Progenitor cell of endocrine pancreas (in vitro differentiated cells): ENCODE measurements around the gene MTA3. TPM values are rescaled to one million over a fixed set of nuclear protein-coding genes. Genes with fewer than 3 reads are reported as not detected.
A peak's percentile ranks its signal among the peaks of the same experiment; 100 is the strongest.

Experiments
- DNase-seq: peaks from one replicate; pipeline ENCODE4 v3.0.0; 2021; ENCODE audit warnings: low spot score; ENCODE audit not compliant: unreplicated experiment
- H3K27ac Mint-ChIP-seq: 2 replicates; pipeline ENCODE4 v1.8.0; 2021; ENCODE audit warnings: mild to moderate bottlenecking, moderate library complexity, mixed read lengths
- H3K27me3 Mint-ChIP-seq: 2 replicates; pipeline ENCODE4 v1.8.0; 2021; ENCODE audit warnings: mixed read lengths
- H3K36me3 Mint-ChIP-seq: 2 replicates; pipeline ENCODE4 v1.8.0; 2022; ENCODE audit warnings: mixed read lengths; ENCODE audit not compliant: insufficient read depth
- H3K4me1 Mint-ChIP-seq: 2 replicates; pipeline ENCODE4 v1.8.0; 2021; ENCODE audit warnings: low read depth, mixed read lengths
- H3K4me3 Mint-ChIP-seq: 2 replicates; pipeline ENCODE4 v1.8.0; 2021; ENCODE audit warnings: low read depth, mild to moderate bottlenecking, moderate library complexity, mixed read lengths
- H3K9me3 Mint-ChIP-seq: 2 replicates; pipeline ENCODE4 v1.8.0; 2021; ENCODE audit warnings: low read depth, mixed read lengths
- total RNA-seq: library from RNA; stranded (reverse); gene quantifications from 2 replicates; pipeline ENCODE4 v1.2.1, GENCODE V29; 2021
- TF ChIP-seq, protein P1 (sequence below): fragments of 200-600 bp; sonication (generic); IDR thresholded peaks from one replicate; pipeline ENCODE4 v1.5.0; 2021; ENCODE audit warnings: antibody characterized with exemption, mild to moderate bottlenecking; ENCODE audit not compliant: unreplicated experiment

MTA3 gene
- total RNA-seq, 1 donor from 2014 or later = 96.0 TPM

DNA sequence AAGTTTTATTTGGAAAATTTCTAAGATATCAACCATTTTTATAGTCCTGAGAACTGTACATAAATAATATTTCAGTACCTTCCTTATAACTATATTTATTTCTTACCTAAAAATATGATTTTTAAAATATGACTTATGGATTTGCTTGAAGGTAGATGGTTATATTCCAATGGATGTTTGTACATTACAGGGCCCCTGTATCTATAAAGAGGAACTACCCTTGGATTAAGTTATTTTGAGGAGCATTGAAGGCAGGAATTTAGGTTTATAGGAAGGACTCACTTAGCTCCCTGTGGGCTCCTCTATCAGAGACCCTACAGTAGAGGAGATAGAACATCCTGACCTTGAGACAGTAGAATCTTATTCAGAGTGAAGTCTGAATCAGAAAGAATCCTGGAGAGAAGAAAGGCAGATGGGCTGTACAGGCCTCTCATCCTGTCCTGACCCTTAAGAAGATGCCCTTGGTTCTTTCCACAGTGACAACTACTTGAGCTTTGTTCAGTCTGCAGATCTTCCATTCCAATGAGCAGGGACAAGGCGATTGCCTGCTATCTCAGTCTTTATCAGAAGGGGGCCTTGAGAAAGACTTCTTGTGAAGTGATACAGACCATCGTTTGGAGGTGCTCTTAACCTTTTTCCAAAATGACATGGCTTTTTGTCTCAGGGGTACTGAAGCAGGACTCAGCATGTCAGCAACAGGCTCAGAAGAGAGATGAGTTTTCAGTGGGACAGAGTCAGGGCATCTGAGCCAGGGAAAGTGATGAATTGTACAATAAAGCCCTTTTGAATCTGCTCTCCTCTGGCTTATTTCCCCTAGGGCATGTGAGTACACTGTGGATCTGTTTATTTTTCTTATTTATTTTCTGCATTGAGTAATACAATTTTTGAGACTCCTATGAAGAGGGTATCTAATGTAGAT lies 174.6 kb downstream of the MTA3 start:
- TF ChIP-seq, protein P1, sequence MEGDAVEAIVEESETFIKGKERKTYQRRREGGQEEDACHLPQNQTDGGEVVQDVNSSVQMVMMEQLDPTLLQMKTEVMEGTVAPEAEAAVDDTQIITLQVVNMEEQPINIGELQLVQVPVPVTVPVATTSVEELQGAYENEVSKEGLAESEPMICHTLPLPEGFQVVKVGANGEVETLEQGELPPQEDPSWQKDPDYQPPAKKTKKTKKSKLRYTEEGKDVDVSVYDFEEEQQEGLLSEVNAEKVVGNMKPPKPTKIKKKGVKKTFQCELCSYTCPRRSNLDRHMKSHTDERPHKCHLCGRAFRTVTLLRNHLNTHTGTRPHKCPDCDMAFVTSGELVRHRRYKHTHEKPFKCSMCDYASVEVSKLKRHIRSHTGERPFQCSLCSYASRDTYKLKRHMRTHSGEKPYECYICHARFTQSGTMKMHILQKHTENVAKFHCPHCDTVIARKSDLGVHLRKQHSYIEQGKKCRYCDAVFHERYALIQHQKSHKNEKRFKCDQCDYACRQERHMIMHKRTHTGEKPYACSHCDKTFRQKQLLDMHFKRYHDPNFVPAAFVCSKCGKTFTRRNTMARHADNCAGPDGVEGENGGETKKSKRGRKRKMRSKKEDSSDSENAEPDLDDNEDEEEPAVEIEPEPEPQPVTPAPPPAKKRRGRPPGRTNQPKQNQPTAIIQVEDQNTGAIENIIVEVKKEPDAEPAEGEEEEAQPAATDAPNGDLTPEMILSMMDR = no peak
- Mint-ChIP-seq H3K4me1 (no peaks in the 10 kb centered on the region), H3K27ac (no peak overlapping the region), H3K4me3 (no peak overlapping the region), H3K9me3 (peaks cover 7% of the 10 kb centered on the region), H3K27me3 (no peaks in the 10 kb centered on the region), H3K36me3 (peaks cover 16% of the 10 kb centered on the region)
- DNase-seq = no peak

DNA sequence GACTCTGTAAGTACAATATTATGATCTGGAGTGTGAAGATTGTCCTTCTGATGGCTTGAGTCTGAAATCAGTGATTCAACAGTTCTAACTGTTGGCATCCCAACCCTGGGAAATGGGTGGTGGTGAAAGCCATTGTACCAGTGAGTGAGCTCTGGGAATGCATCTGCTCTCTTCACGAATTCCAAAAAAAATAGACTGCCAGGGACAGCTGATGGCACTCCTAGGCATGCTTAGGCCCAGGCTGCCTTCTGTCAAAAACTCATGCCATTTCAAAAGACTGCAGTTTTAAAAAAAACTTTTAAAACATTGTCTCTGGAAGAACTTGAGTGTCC lies 175.2 kb downstream of the MTA3 start:
- no peak for DNase-seq
- no peaks in the 10 kb centered on the region for H3K4me1 Mint-ChIP-seq
- peaks cover 13% of the 10 kb centered on the region for H3K36me3 Mint-ChIP-seq

DNA sequence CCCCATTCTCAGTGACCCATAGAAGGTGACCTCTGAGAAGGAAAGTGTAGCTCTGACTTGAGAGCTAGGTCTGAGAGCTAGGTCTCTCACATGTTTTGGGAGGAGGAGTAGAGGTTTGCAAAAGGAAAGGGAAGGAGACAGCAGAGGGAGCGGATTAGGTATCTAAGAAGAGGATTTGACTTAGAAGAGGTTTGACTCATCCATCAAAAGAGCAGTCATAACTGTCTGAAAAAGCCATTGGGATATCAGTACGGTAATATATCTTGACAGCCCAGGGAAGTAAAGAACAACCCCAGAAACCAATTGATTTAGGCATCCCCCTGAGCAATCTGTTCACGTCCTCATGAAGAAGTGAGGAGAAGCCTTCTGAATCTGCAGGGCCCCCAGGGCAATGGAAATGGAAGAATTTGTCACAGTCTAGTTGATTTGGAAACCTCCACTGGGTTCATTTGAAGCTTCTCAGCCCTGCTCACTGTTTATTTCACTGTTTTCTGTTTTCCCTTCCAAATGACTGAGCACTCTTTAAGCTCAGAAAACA lies 176.2 kb downstream of the MTA3 start:
- H3K4me1 Mint-ChIP-seq = no peaks in the 10 kb centered on the region

More for the DNA sequence above, 175.2 kb downstream of the MTA3 start:
- Mint-ChIP-seq H3K9me3 (peaks cover 4% of the 10 kb centered on the region), H3K4me3 (no peak overlapping the region), H3K27me3 (no peaks in the 10 kb centered on the region), H3K27ac (no peak overlapping the region)
- TF ChIP-seq, protein P1 = no peak

DNA sequence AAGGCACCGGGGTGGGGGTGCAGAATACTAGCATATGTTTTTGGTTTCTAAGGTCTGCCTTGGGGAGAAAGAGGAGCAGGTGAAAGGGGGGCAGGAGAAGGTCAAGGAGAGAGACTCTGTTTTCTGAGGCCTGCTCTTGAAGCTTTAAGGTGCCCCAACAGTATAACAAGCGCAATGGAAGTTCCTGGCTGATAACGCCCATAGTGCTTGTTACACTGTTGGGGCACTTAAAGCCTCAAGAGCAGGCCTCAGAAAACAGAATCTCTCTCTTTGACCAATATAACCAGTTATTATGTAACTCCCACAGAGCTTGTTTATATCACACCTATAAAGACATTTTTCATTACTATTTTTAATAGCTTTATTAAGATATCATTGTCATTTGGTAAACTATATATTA lies 179.0 kb downstream of the MTA3 start:
- Mint-ChIP-seq H3K4me3 (no peak overlapping the region), H3K9me3 (no peaks in the 10 kb centered on the region), H3K27me3 (no peaks in the 10 kb centered on the region), H3K27ac (no peak overlapping the region), H3K4me1 (no peaks in the 10 kb centered on the region), H3K36me3 (peaks cover 2% of the 10 kb centered on the region)
- TF ChIP-seq, protein P1 = no peak
- no peak for DNase-seq

More for the DNA sequence above, 176.2 kb downstream of the MTA3 start:
- Mint-ChIP-seq H3K36me3 (peaks cover 8% of the 10 kb centered on the region), H3K4me3 (no peak overlapping the region), H3K9me3 (peaks cover 3% of the 10 kb centered on the region), H3K27me3 (no peaks in the 10 kb centered on the region), H3K27ac (peak overlapping the region; percentile 8)
- TF ChIP-seq, protein P1 = no peak
- no peak for DNase-seq

DNA sequence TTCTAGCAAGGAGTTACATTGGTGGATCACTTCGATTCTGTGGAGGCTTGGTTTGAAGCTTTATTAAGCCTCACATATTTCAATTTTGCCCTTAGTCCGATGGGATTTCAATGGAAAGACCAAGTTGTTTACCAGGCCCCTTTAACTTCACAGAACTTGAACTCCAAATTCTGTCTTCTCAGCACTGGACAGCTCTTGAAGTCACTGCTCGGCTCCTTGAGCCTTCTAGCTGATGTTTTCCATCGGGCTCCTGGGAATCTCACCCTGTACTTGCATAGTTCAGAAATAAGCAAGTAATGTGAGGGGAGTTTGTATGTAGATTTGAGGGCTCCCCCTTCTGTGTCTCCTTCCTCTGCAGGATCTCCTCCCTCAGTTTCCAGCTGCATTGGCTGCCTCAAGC lies 180.4 kb downstream of the MTA3 start:
- H3K36me3 Mint-ChIP-seq = peaks cover 6% of the 10 kb centered on the region
- no peak overlapping the region for H3K4me3 Mint-ChIP-seq
- no peak for DNase-seq
- no peaks in the 10 kb centered on the region for H3K9me3 Mint-ChIP-seq
- TF ChIP-seq, protein P1 = no peak
- no peak overlapping the region for H3K27ac Mint-ChIP-seq
- H3K4me1 Mint-ChIP-seq = peaks cover 3% of the 10 kb centered on the region
- H3K27me3 Mint-ChIP-seq = no peaks in the 10 kb centered on the region
